ENCODE measurements around the gene USP46. TPM values are rescaled to one million over a fixed set of nuclear protein-coding genes. Genes with fewer than 3 reads are reported as not detected.

Gene USP46
- total RNA-seq, 4 donors from 2014 or later = 7.0 to 10.9 (median 9.1) TPM

GRCh38 chr4:52635560-52635959 lies 23.5 kb downstream of the USP46 start:
- TF ChIP-seq, protein P1, sequence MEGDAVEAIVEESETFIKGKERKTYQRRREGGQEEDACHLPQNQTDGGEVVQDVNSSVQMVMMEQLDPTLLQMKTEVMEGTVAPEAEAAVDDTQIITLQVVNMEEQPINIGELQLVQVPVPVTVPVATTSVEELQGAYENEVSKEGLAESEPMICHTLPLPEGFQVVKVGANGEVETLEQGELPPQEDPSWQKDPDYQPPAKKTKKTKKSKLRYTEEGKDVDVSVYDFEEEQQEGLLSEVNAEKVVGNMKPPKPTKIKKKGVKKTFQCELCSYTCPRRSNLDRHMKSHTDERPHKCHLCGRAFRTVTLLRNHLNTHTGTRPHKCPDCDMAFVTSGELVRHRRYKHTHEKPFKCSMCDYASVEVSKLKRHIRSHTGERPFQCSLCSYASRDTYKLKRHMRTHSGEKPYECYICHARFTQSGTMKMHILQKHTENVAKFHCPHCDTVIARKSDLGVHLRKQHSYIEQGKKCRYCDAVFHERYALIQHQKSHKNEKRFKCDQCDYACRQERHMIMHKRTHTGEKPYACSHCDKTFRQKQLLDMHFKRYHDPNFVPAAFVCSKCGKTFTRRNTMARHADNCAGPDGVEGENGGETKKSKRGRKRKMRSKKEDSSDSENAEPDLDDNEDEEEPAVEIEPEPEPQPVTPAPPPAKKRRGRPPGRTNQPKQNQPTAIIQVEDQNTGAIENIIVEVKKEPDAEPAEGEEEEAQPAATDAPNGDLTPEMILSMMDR (IDR thresholded peaks at IDR 0.05; ENCODE audit: low read depth) = no peak

- TF ChIP-seq, protein P1 (IDR thresholded peaks at IDR 0.05; ENCODE audit: low read depth) = no peak
These were observed 24.0 kb downstream of the USP46 start for GRCh38 chr4:52635130-52635529.

GRCh38 chr4:52633846-52634245 lies 25.3 kb downstream of the USP46 start:
- TF ChIP-seq, protein P1 (IDR thresholded peaks at IDR 0.05; ENCODE audit: low read depth) = no peak

DNA sequence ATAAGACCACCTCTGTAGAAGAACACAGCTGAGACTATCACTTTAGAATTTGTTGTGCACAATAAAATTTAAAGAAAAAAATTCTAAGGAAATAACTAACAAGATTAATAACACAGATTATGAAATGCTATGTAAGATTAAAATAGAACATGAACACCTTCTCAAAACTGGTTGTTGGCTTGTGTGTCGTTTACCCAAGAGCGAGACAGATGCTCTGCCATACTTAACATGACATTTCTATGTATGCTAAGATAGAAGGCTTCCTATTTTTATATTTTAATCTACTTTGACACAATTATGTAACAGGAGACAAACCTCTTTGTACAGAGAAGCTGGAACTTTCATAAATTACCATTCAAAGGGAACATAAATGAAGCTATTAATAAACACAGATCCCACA lies 30.1 kb downstream of the USP46 start:
- TF ChIP-seq, protein P1 (IDR thresholded peaks at IDR 0.05; ENCODE audit: low read depth) = no peak

DNA sequence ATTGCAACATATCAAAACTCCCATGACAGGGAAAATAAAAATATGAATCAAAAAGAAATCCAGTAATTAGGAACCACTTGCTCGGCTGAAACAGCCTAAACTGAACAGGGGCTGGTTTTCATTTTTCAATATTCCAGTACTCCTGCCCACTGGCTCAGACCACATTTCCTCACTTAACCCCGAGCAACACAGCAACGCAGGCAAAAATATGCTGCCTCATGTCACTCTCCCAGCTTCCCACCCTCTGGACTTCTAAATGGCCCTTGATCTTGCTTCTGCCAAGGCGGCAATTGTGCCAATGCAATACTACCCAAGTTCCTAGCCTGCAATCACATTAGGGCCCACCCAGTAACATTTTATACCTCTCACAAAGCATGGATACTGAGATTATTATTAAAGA lies 30.6 kb downstream of the USP46 start:
- TF ChIP-seq, protein P1 (IDR thresholded peaks at IDR 0.05; ENCODE audit: low read depth) = no peak

GRCh38 chr4:52627876-52628275 lies 31.2 kb downstream of the USP46 start:
- TF ChIP-seq, protein P1 (IDR thresholded peaks at IDR 0.05; ENCODE audit: low read depth) = no peak

GRCh38 chr4:52625216-52625615 lies 33.9 kb downstream of the USP46 start:
- TF ChIP-seq, protein P1 (IDR thresholded peaks at IDR 0.05; ENCODE audit: low read depth) = no peak
